A549 (cell line): ENCODE data around the gene MIB1. TPM values are rescaled to one million over a fixed set of nuclear protein-coding genes. Genes with fewer than 3 reads are reported as not detected.
A peak's percentile ranks its signal among the peaks of the same experiment; 100 is the strongest.
"Not testable (repeated sequence)": the region's sequence is repeated elsewhere in the genome, so short reads cannot be mapped to it uniquely, and the experiment has no call there.

Experiments
- ATAC-seq, 2 experiments: fragments of 200-7000 bp in 1 of 2; fragments of >200 bp in 1 of 2; cut with Nextera tagmentation in 1 of 2; cut with Tn5 transposase in 1 of 2; 3 replicates each; pipeline versions ENCODE4 v1.8.0 to v1.9.1; 2018 to 2020; ENCODE audit warnings: mild to moderate bottlenecking in 1 of 2, moderate library complexity in 1 of 2
- CTCF ChIA-PET: fragments of 300-600 bp; sonication (Branson Sonifier 250); formaldehyde crosslinking; extraction: SDS; loops from one replicate; lab custom pipeline; 2021; ENCODE audit warnings: antibody characterized with exemption, inconsistent platforms; lab: Yijun Ruan, JAX
- POLR2A ChIA-PET: fragments of 350-600 bp; formaldehyde crosslinking; extraction: SDS; loops from one replicate; lab custom pipeline; 2021; ENCODE audit warnings: antibody characterized with exemption, inconsistent platforms; lab: Yijun Ruan, JAX
- DNase-seq, 2 experiments: peaks; one replicate each; pipeline versions ENCODE4 v3.0.0 to v3.0.0-alpha.2; 2011 to 2016; ENCODE audit warnings: low read depth in 1 of 2, low spot score in 1 of 2
- FAIRE-seq: peaks from 2 replicates; lab custom pipeline; 2011; peaks lifted over from hg19 to GRCh38; lab: Jason Lieb, UNC
- H3K27ac ChIP-seq, 2 experiments: fragments of >200 bp; sonication (Bioruptor Twin); formaldehyde crosslinking; 3 replicates each; pipeline ENCODE4 v1.5.1; 2016 to 2017
- H3K4me1 ChIP-seq: fragments of >200 bp; sonication (Bioruptor Twin); formaldehyde crosslinking; 3 replicates; pipeline ENCODE4 v1.6.1; 2016
- H3K4me2 ChIP-seq: fragments of >200 bp; sonication (Bioruptor Twin); formaldehyde crosslinking; 3 replicates; pipeline ENCODE4 v1.6.1; 2016
- H3K4me3 ChIP-seq: fragments of >200 bp; sonication (Bioruptor Twin); formaldehyde crosslinking; 3 replicates; pipeline ENCODE4 v1.5.1; 2016
- H3K9me3 ChIP-seq: fragments of >200 bp; sonication (Bioruptor Twin); formaldehyde crosslinking; 3 replicates; pipeline ENCODE4 v1.6.1; 2016
- CBX2 ChIP-seq: fragments of 200-600 bp; sonication (generic); IDR thresholded peaks from 2 replicates; pipeline ENCODE4 v1.6.1; 2016; ENCODE audit warnings: low read depth, mild to moderate bottlenecking, borderline replicate concordance
- EP300 ChIP-seq, 2 experiments: fragments of >200 bp; sonication (Bioruptor Twin); formaldehyde crosslinking; IDR thresholded peaks; 2 replicates in 1 of 2; 3 replicates in 1 of 2; pipeline ENCODE4 v1.6.1; 2016 to 2017
- ESRRA ChIP-seq: fragments of 150-350 bp; IDR thresholded peaks from 2 replicates; pipeline ENCODE4 v1.6.1; 2014; ENCODE audit warnings: mild to moderate bottlenecking, low read length, borderline replicate concordance
- FOSL2 ChIP-seq, 2 experiments: fragments of 450-650 bp in 1 of 2; fragments of >200 bp in 1 of 2; sonication (Bioruptor Twin) in 1 of 2; formaldehyde crosslinking; IDR thresholded peaks; 2 replicates each; pipeline versions ENCODE4 v1.5.0 to v1.6.1; 2016 to 2020; ENCODE audit warnings: mild to moderate bottlenecking in 1 of 2, moderate library complexity in 1 of 2
- HOXB13 ChIP-seq: fragments of 250-450 bp; sonication (Bioruptor Pico); IDR thresholded peaks from 2 replicates; pipeline ENCODE4 v1.5.0; 2020; ENCODE audit warnings: low read depth, mild to moderate bottlenecking, moderate library complexity
- KDM5A ChIP-seq: fragments of 200-600 bp; sonication (generic); IDR thresholded peaks from 2 replicates; pipeline ENCODE4 v1.6.1; 2016; ENCODE audit warnings: antibody characterized with exemption, mild to moderate bottlenecking
- NR3C1 ChIP-seq: fragments of >200 bp; sonication (Bioruptor Twin); formaldehyde crosslinking; IDR thresholded peaks from 3 replicates; pipeline ENCODE4 v1.6.1; 2017
- POLR2A ChIP-seq: IDR thresholded peaks from 2 replicates; pipeline ENCODE4 v1.6.1; 2012; ENCODE audit warnings: mild to moderate bottlenecking, low read length
- POLR2AphosphoS2 ChIP-seq: conservative IDR thresholded peaks from 2 replicates; pipeline ENCODE4 v1.6.1; 2012; ENCODE audit warnings: low read length, improper control_type of control experiment, inconsistent platforms
- ZC3H11A ChIP-seq: fragments of 450-650 bp; IDR thresholded peaks from 2 replicates; pipeline ENCODE4 v1.6.1; 2014; ENCODE audit warnings: antibody characterized with exemption, mild to moderate bottlenecking
- WGBS: methylation state at CpG from one replicate; pipeline ENCODE4 v1.1.6; 2017; ENCODE audit errors: missing lambda C conversion rate; 5-methylcytosine and 5-hydroxymethylcytosine counted together
- polyA plus RNA-seq, 4 experiments: library from polyadenylated mRNA; depleted of rRNA in 3 of 4; stranded (reverse); fragments of >200 nt; fragmentation: RNase III in 1 of 4; extraction: RNeasy Plus Mini Kit Qiagen cat#74134 plus additional on column Dnase treatment in 1 of 4; gene quantifications; 2 replicates in 3 of 4; 3 replicates in 1 of 4; pipeline ENCODE4 v1.2.3, GENCODE V29; 2011 to 2017
- TF ChIP-seq, protein P1 (sequence below): fragments of 250-450 bp; sonication (Bioruptor Pico); IDR thresholded peaks from 2 replicates; pipeline ENCODE4 v1.5.0; 2021; ENCODE audit warnings: mild to moderate bottlenecking, moderate library complexity, borderline replicate concordance
- TF ChIP-seq, protein P2 (sequence below): fragments of >200 bp; sonication (Bioruptor Twin); formaldehyde crosslinking; IDR thresholded peaks from 2 replicates; pipeline ENCODE4 v1.6.1; 2016

The MIB1 gene
- polyA plus RNA-seq, 2 of the 4 experiments (the other 2 are of a cell fraction) = 9.6 to 22.2 TPM

DNA sequence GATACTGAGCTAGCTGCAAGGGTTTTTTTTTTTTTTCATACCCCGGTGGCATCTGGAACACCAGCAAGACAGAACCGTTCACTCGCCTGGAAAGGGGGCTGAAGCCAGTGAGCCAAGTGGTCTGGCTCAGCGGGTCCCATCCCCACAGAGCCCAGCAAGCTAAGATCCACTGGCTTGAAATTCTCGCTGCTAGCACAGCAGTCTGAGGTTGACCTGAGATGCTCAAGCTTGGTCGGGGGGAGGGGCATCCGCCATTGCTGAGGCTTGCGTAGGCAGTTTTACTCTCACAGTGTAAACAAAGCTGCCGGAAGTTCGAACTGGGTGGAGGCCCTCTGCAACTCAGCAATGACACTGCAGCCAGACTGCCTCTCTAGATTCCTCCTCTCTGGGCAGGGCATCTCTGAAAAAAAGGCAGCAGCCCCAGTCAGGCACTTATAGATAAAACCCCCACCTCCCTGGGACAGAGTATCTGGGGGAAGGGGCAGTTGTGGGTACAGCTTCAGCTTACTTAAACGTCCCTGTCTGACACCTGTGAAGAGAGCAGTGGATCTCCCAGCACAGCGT lies 5.1 kb upstream of the MIB1 start:
- ChIA-PET POLR2A (no interaction called here), CTCF (interaction anchor here (0.6 kb wide), 1 partner anchor 613 kb away, joined by 3 read pairs; no protein-coding TSS in a partner anchor)
- no peak overlapping the region for H3K27ac ChIP-seq
- no peak for TF ChIP-seq POLR2A
- 0 out of 3 replicates have a peak, but pooled peaks cover 3% of the 10 kb centered on the region for H3K4me1 ChIP-seq
- H3K4me3 ChIP-seq = no peak overlapping the region
- 67% methylated on average over 4 of the region's 12 CpGs for WGBS
- ATAC-seq (no peak), FAIRE-seq (no peak), DNase-seq (no peak)
- H3K9me3 ChIP-seq = no peaks in the 10 kb centered on the region; the same call in 2 of the 3 replicates
- H3K4me2 ChIP-seq = no peak overlapping the region

DNA sequence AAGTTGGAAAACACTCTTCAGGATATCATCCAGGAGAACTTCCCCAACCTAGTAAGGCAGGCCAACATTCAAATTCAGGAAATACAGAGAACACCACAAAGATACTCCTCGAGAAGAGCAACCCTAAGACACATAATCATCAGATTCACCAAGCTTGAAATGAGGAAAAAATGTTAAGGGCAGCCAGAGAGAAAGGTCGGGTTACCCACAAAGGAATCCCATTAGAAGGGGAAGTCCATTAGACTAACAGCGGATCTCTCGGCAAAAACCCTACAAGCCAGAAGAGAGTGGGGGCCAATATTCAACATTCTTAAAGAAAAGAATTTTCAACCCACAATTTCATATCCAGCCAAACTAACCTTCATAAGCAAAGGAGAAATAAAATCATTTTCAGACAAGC lies 3.7 kb upstream of the MIB1 start:
- H3K4me3 ChIP-seq, CTCF ChIA-PET, H3K27ac ChIP-seq, DNase-seq, ATAC-seq, H3K4me2 ChIP-seq, FAIRE-seq, H3K9me3 ChIP-seq, POLR2A ChIA-PET, H3K4me1 ChIP-seq: not testable (repeated sequence)
- WGBS = 69% methylated on average over 4 of the region's 4 CpGs

DNA sequence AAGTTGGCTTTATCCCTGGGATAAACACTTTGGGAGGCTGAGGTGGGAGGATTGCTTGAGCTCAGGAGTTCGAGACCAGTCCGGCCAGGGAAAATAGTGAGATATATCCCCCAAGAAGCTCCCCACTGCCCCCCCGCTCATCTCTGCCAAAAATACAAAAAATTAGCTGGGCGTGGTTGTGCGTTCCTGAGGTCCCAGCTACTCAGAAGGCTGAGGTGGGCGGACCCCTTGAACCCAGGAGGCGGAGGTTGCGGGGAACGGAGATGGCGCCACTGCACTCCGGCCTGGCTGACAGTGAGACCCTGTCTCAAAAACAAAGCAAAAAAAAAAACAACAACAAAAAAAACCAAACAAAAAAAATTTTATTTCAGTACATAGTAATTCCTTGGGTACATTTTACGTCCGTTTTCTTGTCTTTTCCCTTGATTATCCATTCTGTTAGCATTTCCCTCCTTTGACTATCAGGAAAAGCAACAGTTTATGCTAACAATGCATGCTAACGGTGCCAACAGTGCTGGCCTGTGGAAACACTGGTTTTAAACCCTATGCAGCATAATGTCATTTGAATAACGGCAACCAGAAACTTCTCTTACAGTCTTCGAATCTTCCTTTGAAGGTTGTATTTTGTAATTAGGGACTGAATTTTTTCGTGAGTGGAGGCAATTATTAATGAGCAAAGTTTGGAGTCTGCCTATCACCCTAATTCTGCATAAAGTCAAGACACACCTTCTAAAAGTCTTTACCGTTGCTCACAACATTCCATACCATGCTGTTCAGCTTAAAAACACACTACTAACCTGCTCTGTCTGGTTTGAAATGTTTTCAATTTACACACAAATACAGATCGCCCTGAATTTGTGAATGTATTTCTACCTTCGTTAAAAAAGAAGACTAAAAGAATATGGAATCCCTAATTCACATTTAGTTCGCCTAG lies 721 bp upstream of the MIB1 start:
- Histone ChIP-seq H3K4me2 (peak overlapping the region; percentile 69), H3K4me3 (peak overlapping the region; percentile 30; the same call in 2 of the 3 replicates), H3K27ac (peak overlapping the region; percentile 34 to 72; a peak in 5 of 6 replicates), H3K4me1 (peaks cover 8% of the 10 kb centered on the region; the same call in 2 of the 3 replicates), H3K9me3 (no peaks in the 10 kb centered on the region; the same call in 2 of the 3 replicates)
- ATAC-seq = peak in 1 of 2 experiments; percentile 52; a peak in 3 of 6 replicates
- FAIRE-seq = no peak
- TF ChIP-seq ESRRA = no peak
- TF ChIP-seq EP300 (IDR thresholded peaks at IDR 0.05) = no peak
- no peak for TF ChIP-seq NR3C1
- no peak for TF ChIP-seq KDM5A
- TF ChIP-seq, protein P1, sequence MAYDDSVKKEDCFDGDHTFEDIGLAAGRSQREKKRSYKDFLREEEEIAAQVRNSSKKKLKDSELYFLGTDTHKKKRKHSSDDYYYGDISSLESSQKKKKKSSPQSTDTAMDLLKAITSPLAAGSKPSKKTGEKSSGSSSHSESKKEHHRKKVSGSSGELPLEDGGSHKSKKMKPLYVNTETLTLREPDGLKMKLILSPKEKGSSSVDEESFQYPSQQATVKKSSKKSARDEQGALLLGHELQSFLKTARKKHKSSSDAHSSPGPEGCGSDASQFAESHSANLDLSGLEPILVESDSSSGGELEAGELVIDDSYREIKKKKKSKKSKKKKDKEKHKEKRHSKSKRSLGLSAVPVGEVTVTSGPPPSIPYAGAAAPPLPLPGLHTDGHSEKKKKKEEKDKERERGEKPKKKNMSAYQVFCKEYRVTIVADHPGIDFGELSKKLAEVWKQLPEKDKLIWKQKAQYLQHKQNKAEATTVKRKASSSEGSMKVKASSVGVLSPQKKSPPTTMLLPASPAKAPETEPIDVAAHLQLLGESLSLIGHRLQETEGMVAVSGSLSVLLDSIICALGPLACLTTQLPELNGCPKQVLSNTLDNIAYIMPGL (CRISPR knock-in tag) = no peak
- TF ChIP-seq POLR2A = no peak
- no peak for TF ChIP-seq POLR2AphosphoS2
- TF ChIP-seq, protein P2, sequence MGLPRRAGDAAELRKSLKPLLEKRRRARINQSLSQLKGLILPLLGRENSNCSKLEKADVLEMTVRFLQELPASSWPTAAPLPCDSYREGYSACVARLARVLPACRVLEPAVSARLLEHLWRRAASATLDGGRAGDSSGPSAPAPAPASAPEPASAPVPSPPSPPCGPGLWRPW = no peak
- TF ChIP-seq ZC3H11A = no peak
- TF ChIP-seq CBX2 = no peak
- WGBS = 65% methylated on average over 21 of the region's 21 CpGs
- ChIA-PET CTCF (interaction anchor here (0.6 to 0.9 kb wide), 3 partner anchors 11 to 375 kb away, joined by 3 to 4 read pairs (median 4); partner anchors contain the start of gene ABHD3), POLR2A (interaction anchor here (0.7 to 1.8 kb wide), 4 partner anchors 12 to 1887 kb away, joined by 3 to 17 read pairs (median 6); partner anchors contain the start of genes ABHD3 and ESCO1)
- no peak for DNase-seq

DNA sequence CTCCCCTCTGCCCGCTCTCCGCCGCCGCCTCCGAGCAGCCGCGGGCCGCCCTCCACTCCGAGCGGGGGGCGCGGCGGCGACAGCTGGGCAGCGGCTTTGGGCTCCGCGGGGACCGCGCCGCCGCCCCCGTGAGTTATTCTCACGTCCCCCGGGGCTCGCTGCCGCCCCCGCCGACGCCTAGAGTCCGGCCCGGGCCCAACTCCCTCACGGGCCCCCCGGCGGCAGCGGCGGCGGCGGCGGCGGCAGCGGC lies 645 bp downstream of the MIB1 start:
- peak overlapping the region; percentile 94 to 100 for H3K27ac ChIP-seq
- no peak for FAIRE-seq

More for the DNA sequence above, 645 bp downstream of the MIB1 start:
- Histone ChIP-seq H3K4me1 (peaks cover 8% of the 10 kb centered on the region; the same call in 2 of the 3 replicates), H3K4me3 (peak overlapping the region; percentile 92), H3K4me2 (peak overlapping the region; percentile 77), H3K9me3 (no peaks in the 10 kb centered on the region)
- WGBS = no CpG with 5 or more reads among the region's 41 CpGs
- ChIA-PET POLR2A (interaction anchor here (1.0 to 1.8 kb wide), 3 partner anchors 11 to 141 kb away, joined by 3 to 9 read pairs (median 3); partner anchors contain the start of gene ESCO1), CTCF (interaction anchor here (1.3 kb wide), 1 partner anchor 140 kb away, joined by 3 read pairs; the partner anchor contains the start of gene ESCO1)
- DNase-seq (no peak), ATAC-seq (no peak; a peak in 1 of 6 replicates)
- TF ChIP-seq NR3C1 (no peak), FOSL2 (IDR thresholded peaks at IDR 0.05) (no peak), FOSL2 (CRISPR knock-in tag; IDR thresholded peaks at IDR 0.05) (no peak), HOXB13 (CRISPR knock-in tag) (no peak)
